HEK293 (cell line): ENCODE data around the gene EXD3.
A peak's percentile ranks its signal among the peaks of the same experiment; 100 is the strongest.
"Not testable (repeated sequence)": the region's sequence is repeated elsewhere in the genome, so short reads cannot be mapped to it uniquely, and the experiment has no call there.

Experiments used
- CTCF ChIA-PET: fragments of 350-600 bp; formaldehyde crosslinking; extraction: SDS; loops from one replicate; lab custom pipeline; 2021; ENCODE audit warnings: antibody characterized with exemption; lab: Yijun Ruan, JAX
- POLR2A ChIA-PET: fragments of 300-600 bp; formaldehyde crosslinking; extraction: SDS; loops from one replicate; lab custom pipeline; 2020; ENCODE audit warnings: antibody characterized with exemption, inconsistent platforms; lab: Yijun Ruan, JAX
- H3K27ac ChIP-seq: fragments of 200-500 bp; sonication (Bioruptor generic); 2 replicates; pipeline ENCODE4 v1.5.1; 2014; ENCODE audit warnings: low read depth, low read length, control low read depth, inconsistent platforms; ENCODE audit errors: extremely low read depth
- H3K36me3 ChIP-seq, 2 experiments: fragments of 200-500 bp in 1 of 2; sonication (Bioruptor generic) in 1 of 2; 1 replicate in 1 of 2; 2 replicates in 1 of 2; pipeline ENCODE4 v1.5.1; 2014 to 2017; ENCODE audit warnings: inconsistent platforms in 2 of 2, low read length in 2 of 2; ENCODE audit not compliant: control insufficient read depth in 2 of 2, insufficient read depth in 1 of 2
- H3K4me1 ChIP-seq: fragments of 200-500 bp; sonication (Bioruptor generic); 2 replicates; pipeline ENCODE4 v1.5.1; 2014; ENCODE audit warnings: mild to moderate bottlenecking, low read length, inconsistent platforms; ENCODE audit not compliant: control insufficient read depth, insufficient read depth
- H3K4me3 ChIP-seq: 2 replicates; pipeline ENCODE4 v1.5.1; 2011; ENCODE audit warnings: low read depth, mild to moderate bottlenecking, control low read depth, low read length, moderate library complexity
- H3K9me3 ChIP-seq: fragments of 200-500 bp; sonication (Bioruptor generic); 2 replicates; pipeline ENCODE4 v1.5.1; 2014; ENCODE audit warnings: low read depth, low read length, inconsistent platforms; ENCODE audit not compliant: control insufficient read depth, insufficient read depth
- EGR2 ChIP-seq: fragments of 450-650 bp; formaldehyde crosslinking; IDR thresholded peaks from 2 replicates; pipeline ENCODE4 v1.5.1; 2016; ENCODE audit warnings: low read depth, missing biosample characterization, missing genetic modification characterization
- GLIS1 ChIP-seq: fragments of 450-650 bp; formaldehyde crosslinking; IDR thresholded peaks from 2 replicates; pipeline ENCODE4 v1.5.1; 2016; ENCODE audit warnings: missing biosample characterization, missing genetic modification characterization
- GLIS2 ChIP-seq: fragments of 450-650 bp; formaldehyde crosslinking; IDR thresholded peaks from 2 replicates; pipeline ENCODE4 v1.5.1; 2016; ENCODE audit warnings: missing biosample characterization, missing genetic modification characterization
- HOXD13 ChIP-seq: sonication (generic); formaldehyde crosslinking; IDR thresholded peaks from 2 replicates; pipeline ENCODE4 v1.8.0; 2022; ENCODE audit warnings: missing genetic modification reagents, borderline replicate concordance
- KLF1 ChIP-seq: fragments of 450-650 bp; formaldehyde crosslinking; IDR thresholded peaks from 2 replicates; pipeline ENCODE4 v1.5.1; 2016; ENCODE audit warnings: missing biosample characterization, missing genetic modification characterization
- OSR2 ChIP-seq: fragments of 450-650 bp; formaldehyde crosslinking; IDR thresholded peaks from 2 replicates; pipeline ENCODE4 v1.5.1; 2016; ENCODE audit warnings: missing biosample characterization, missing genetic modification characterization
- PATZ1 ChIP-seq: fragments of 450-650 bp; formaldehyde crosslinking; IDR thresholded peaks from 2 replicates; pipeline ENCODE4 v1.5.1; 2016; ENCODE audit warnings: missing biosample characterization, missing genetic modification characterization
- TCF7L2 ChIP-seq: IDR thresholded peaks from 2 replicates; pipeline ENCODE4 v1.6.1; 2011; ENCODE audit warnings: low read depth, mild to moderate bottlenecking, inconsistent platforms, low read length, moderate library complexity, borderline replicate concordance
- ZFHX2 ChIP-seq: fragments of 450-650 bp; formaldehyde crosslinking; conservative IDR thresholded peaks from 2 replicates; pipeline ENCODE4 v1.5.1; 2016; ENCODE audit warnings: missing biosample characterization, missing genetic modification characterization
- ZIC2 ChIP-seq: fragments of 450-650 bp; formaldehyde crosslinking; IDR thresholded peaks from 2 replicates; pipeline ENCODE4 v1.5.1; 2016; ENCODE audit warnings: missing biosample characterization, missing genetic modification characterization
- ZNF184 ChIP-seq: fragments of 450-650 bp; IDR thresholded peaks from 2 replicates; pipeline ENCODE4 v1.5.1; 2018; ENCODE audit warnings: missing biosample characterization, mild to moderate bottlenecking, missing genetic modification characterization
- ZNF26 ChIP-seq: fragments of 450-650 bp; formaldehyde crosslinking; IDR thresholded peaks from 2 replicates; pipeline ENCODE4 v1.5.1; 2016; ENCODE audit warnings: missing biosample characterization, missing genetic modification characterization
- ZNF37A ChIP-seq: fragments of 450-650 bp; IDR thresholded peaks from 2 replicates; pipeline ENCODE4 v1.5.1; 2018; ENCODE audit warnings: missing biosample characterization, missing genetic modification characterization
- ZNF555 ChIP-seq: fragments of 450-650 bp; formaldehyde crosslinking; conservative IDR thresholded peaks from 2 replicates; pipeline ENCODE4 v1.5.1; 2017; ENCODE audit warnings: missing biosample characterization, mild to moderate bottlenecking, missing genetic modification characterization, inconsistent platforms
- ZNF664 ChIP-seq: fragments of 450-650 bp; formaldehyde crosslinking; IDR thresholded peaks from 2 replicates; pipeline ENCODE4 v1.5.1; 2016; ENCODE audit warnings: missing biosample characterization, missing genetic modification characterization
- ZNF701 ChIP-seq: fragments of 450-650 bp; formaldehyde crosslinking; IDR thresholded peaks from 2 replicates; pipeline ENCODE4 v1.5.1; 2016; ENCODE audit warnings: missing biosample characterization, missing genetic modification characterization
- ZNF704 ChIP-seq: fragments of 450-650 bp; formaldehyde crosslinking; IDR thresholded peaks from 2 replicates; pipeline ENCODE4 v1.5.1; 2016; ENCODE audit warnings: missing biosample characterization, missing genetic modification characterization
- ZNF785 ChIP-seq: fragments of 450-650 bp; formaldehyde crosslinking; IDR thresholded peaks from 2 replicates; pipeline ENCODE4 v1.5.1; 2016; ENCODE audit warnings: missing biosample characterization, missing genetic modification characterization
- ZNF843 ChIP-seq: fragments of 450-650 bp; formaldehyde crosslinking; IDR thresholded peaks from 2 replicates; pipeline ENCODE4 v1.5.1; 2016; ENCODE audit warnings: missing biosample characterization, missing genetic modification characterization
- ZXDB ChIP-seq: fragments of 450-650 bp; formaldehyde crosslinking; IDR thresholded peaks from 2 replicates; pipeline ENCODE4 v1.5.1; 2016; ENCODE audit warnings: missing biosample characterization, missing genetic modification characterization
- TF ChIP-seq, protein P1 (sequence below): fragments of 450-650 bp; formaldehyde crosslinking; IDR thresholded peaks from 2 replicates; pipeline ENCODE4 v1.5.1; 2016; ENCODE audit warnings: missing biosample characterization, missing genetic modification characterization
- TF ChIP-seq, protein P2 (sequence below): fragments of 450-650 bp; formaldehyde crosslinking; IDR thresholded peaks from 2 replicates; pipeline ENCODE4 v1.5.1; 2016; ENCODE audit warnings: missing biosample characterization, missing genetic modification characterization
- TF ChIP-seq, protein P3 (sequence below): fragments of 450-650 bp; formaldehyde crosslinking; IDR thresholded peaks from 2 replicates; pipeline ENCODE4 v1.5.1; 2016; ENCODE audit warnings: missing biosample characterization, missing genetic modification characterization, low read depth

EXD3 gene

DNA sequence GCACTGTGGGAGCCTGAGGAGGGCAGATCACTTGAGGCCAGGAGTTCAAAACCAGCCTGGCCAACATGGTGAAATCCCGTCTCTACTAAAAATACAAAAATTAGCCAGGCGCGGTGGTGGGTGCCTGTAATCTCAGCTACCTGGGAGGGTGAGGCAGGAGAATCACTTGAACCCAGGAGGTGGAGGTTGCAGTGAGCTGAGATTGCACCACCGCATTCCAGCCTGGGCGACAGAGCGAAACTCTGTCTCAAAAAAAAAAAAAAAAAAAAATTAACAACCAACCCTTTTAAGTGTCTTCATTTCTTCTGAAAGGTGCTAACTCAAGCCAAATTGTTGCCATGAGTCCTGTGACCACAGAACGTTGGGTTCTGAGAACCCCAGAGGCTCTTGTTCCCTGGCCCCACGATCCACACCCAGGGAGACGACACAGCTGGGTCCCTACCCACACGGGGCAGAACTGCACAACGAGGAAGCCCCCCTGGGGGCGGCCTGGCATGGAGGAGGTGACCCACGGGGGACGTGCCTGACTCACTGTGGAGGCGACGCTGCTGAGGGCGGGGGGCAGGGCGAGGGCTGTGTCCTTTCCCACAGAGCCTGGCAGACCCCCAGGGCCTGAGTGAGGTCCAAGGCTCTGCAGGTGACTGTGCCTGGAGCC lies 12.6 kb downstream of the EXD3 start:
- TF ChIP-seq EGR2 (tag by site-specific recombination) (peak; percentile 88), ZIC2 (tag by site-specific recombination) (peak; percentile 99), GLIS1 (tag by site-specific recombination) (peak; percentile 100), ZFHX2 (tag by site-specific recombination) (peak; percentile 86), GLIS2 (tag by site-specific recombination) (peak; percentile 70)
- TF ChIP-seq, protein P1, sequence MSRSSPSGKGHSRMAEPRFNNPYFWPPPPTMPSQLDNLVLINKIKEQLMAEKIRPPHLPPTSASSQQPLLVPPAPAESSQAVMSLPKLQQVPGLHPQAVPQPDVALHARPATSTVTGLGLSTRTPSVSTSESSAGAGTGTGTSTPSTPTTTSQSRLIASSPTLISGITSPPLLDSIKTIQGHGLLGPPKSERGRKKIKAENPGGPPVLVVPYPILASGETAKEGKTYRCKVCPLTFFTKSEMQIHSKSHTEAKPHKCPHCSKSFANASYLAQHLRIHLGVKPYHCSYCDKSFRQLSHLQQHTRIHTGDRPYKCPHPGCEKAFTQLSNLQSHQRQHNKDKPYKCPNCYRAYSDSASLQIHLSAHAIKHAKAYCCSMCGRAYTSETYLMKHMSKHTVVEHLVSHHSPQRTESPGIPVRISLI (tag by site-specific recombination): 0 out of 2 replicates have a peak, but pooled peaks have one; percentile 23
- ChIA-PET POLR2A (interaction anchor here (0.9 to 2.7 kb wide), 2 partner anchors 12 to 49 kb away, joined by 4 to 27 read pairs; partner anchors contain the start of genes EXD3 and NOXA1), CTCF (interaction anchor here (0.7 to 1.8 kb wide), 5 partner anchors 12 to 171 kb away, joined by 3 to 9 read pairs (median 4); partner anchors contain the start of genes EXD3, NOXA1 and NRARP)
- H3K9me3 ChIP-seq, H3K36me3 ChIP-seq, H3K4me1 ChIP-seq, H3K4me3 ChIP-seq, H3K27ac ChIP-seq: not testable (repeated sequence)

GRCh38 chr9:137409515-137409914 lies 13.4 kb downstream of the EXD3 start:
- Histone ChIP-seq H3K27ac (no peak overlapping the region), H3K9me3 (no peaks in the 10 kb centered on the region), H3K4me1 (peaks cover 4% of the 10 kb centered on the region; the same call in 1 of the 2 replicates), H3K36me3 (no peaks in the 10 kb centered on the region), H3K4me3 (no peak overlapping the region)
- ChIA-PET CTCF (interaction anchor here (0.6 to 1.8 kb wide), 7 partner anchors 13 to 207 kb away, joined by 3 to 9 read pairs (median 3); partner anchors contain the start of genes EXD3, NOXA1 and NRARP), POLR2A (interaction anchor here (0.9 to 2.0 kb wide), 2 partner anchors 50 to 107 kb away, joined by 4 to 5 read pairs; partner anchors contain the start of gene NRARP)
- TF ChIP-seq ZNF701 (tag by site-specific recombination) (no peak), ZNF26 (tag by site-specific recombination) (no peak), KLF1 (tag by site-specific recombination) (no peak), ZNF555 (tag by site-specific recombination) (no peak), ZNF704 (tag by site-specific recombination) (no peak), OSR2 (tag by site-specific recombination) (no peak), TCF7L2 (no peak), ZNF843 (tag by site-specific recombination) (no peak), HOXD13 (CRISPR knock-in tag) (no peak), ZXDB (tag by site-specific recombination) (no peak), ZNF785 (tag by site-specific recombination) (no peak), ZNF184 (tag by site-specific recombination) (no peak), PATZ1 (tag by site-specific recombination) (no peak), ZNF37A (tag by site-specific recombination) (no peak), ZNF664 (tag by site-specific recombination) (no peak)
- TF ChIP-seq, protein P2, sequence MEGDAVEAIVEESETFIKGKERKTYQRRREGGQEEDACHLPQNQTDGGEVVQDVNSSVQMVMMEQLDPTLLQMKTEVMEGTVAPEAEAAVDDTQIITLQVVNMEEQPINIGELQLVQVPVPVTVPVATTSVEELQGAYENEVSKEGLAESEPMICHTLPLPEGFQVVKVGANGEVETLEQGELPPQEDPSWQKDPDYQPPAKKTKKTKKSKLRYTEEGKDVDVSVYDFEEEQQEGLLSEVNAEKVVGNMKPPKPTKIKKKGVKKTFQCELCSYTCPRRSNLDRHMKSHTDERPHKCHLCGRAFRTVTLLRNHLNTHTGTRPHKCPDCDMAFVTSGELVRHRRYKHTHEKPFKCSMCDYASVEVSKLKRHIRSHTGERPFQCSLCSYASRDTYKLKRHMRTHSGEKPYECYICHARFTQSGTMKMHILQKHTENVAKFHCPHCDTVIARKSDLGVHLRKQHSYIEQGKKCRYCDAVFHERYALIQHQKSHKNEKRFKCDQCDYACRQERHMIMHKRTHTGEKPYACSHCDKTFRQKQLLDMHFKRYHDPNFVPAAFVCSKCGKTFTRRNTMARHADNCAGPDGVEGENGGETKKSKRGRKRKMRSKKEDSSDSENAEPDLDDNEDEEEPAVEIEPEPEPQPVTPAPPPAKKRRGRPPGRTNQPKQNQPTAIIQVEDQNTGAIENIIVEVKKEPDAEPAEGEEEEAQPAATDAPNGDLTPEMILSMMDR (tag by site-specific recombination): no peak
- TF ChIP-seq, protein P3, sequence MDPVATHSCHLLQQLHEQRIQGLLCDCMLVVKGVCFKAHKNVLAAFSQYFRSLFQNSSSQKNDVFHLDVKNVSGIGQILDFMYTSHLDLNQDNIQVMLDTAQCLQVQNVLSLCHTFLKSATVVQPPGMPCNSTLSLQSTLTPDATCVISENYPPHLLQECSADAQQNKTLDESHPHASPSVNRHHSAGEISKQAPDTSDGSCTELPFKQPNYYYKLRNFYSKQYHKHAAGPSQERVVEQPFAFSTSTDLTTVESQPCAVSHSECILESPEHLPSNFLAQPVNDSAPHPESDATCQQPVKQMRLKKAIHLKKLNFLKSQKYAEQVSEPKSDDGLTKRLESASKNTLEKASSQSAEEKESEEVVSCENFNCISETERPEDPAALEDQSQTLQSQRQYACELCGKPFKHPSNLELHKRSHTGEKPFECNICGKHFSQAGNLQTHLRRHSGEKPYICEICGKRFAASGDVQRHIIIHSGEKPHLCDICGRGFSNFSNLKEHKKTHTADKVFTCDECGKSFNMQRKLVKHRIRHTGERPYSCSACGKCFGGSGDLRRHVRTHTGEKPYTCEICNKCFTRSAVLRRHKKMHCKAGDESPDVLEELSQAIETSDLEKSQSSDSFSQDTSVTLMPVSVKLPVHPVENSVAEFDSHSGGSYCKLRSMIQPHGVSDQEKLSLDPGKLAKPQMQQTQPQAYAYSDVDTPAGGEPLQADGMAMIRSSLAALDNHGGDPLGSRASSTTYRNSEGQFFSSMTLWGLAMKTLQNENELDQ (tag by site-specific recombination): no peak
